Caki2 (cell line): Measurements from ENCODE around the gene RNF41. TPM values are rescaled to one million over a fixed set of nuclear protein-coding genes. Genes with fewer than 3 reads are reported as not detected.
A peak's percentile ranks its signal among the peaks of the same experiment; 100 is the strongest.

Experiments used
- DNase-seq: peaks from one replicate; pipeline ENCODE4 v3.0.0-alpha.2; 2015; ENCODE audit warnings: low read depth
- in situ Hi-C: cut with HindIII; loops from 2 replicates; pipeline ENCODE4 v1.10.0; 2016; ENCODE audit warnings: low sequenced_read_pairs, low pct_unique_long_range_greater_than_20kb, mixed read lengths
- total RNA-seq: library from RNA; depleted of rRNA; stranded (reverse); fragments of >200 nt; shearing (Covaris generic); gene quantifications from 2 replicates; pipeline ENCODE4 v1.2.3, GENCODE V29; 2014; ENCODE audit warnings: low replicate concordance

Gene RNF41
- total RNA-seq, 1 experiment from 2014 or later: 83.0 TPM

DNA sequence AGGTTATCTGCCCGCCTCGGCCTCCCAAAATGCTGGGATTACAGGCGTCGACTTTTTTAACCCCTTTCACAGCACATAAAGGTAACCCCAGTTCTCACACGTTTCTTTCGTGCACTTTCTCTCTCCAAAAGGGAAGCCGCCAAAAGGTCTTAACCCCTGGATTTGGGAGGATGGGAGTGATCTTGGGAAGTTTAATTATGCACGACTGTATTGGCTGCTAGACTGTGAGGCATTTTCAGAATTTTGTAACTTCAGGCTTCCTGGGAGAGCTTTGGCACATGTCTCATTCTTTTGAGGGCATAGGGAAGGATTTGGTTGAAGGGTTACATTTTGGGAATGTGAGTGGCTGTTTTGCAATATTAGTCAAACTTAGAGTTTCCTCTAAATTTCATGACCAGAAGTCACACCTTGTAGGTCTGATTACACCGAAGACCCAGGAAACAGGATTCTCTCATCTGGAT lies 31.0 kb downstream of the RNF41 start:
- in situ Hi-C loops: no loop called here
- DNase-seq: no peak

DNA sequence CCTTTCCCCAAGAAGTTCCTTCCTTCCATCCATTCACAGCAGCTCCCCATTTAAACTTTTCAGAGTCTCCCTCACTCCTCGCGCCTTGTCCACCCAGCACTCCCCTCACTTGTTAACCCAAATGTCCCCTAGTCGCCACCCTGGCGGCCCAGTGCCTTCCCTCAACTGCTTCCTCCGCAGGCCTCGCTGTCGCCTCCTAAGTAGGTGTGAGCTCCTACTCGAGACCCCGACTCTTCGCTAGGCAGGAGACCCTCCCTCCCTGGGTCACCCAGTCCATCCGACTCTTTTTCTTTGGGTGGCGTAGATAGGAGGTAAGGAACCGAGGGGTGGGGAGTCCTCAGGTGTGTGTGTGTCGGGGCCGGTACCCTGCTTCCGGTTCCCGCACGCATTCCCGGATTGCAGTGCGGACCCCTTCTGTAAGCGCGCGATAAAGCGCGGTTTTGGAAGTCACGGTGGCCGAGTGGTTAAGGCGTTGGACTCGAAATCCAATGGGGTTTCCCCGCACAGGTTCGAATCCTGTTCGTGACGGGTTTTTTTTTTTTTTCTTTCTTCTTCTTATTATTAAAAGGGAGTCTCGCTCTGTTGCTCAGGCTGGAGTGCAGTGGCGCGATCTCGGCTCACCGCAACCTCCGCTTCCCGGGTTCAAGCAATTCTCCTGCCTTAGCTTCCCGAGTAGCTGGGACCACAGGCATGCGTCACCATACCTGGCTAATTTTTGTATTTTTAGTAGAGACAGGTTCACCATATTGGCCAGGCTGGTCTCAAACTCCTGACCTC lies 31.6 kb downstream of the RNF41 start:
- in situ Hi-C loops: no loop called here
- peak; percentile 96 for DNase-seq

DNA sequence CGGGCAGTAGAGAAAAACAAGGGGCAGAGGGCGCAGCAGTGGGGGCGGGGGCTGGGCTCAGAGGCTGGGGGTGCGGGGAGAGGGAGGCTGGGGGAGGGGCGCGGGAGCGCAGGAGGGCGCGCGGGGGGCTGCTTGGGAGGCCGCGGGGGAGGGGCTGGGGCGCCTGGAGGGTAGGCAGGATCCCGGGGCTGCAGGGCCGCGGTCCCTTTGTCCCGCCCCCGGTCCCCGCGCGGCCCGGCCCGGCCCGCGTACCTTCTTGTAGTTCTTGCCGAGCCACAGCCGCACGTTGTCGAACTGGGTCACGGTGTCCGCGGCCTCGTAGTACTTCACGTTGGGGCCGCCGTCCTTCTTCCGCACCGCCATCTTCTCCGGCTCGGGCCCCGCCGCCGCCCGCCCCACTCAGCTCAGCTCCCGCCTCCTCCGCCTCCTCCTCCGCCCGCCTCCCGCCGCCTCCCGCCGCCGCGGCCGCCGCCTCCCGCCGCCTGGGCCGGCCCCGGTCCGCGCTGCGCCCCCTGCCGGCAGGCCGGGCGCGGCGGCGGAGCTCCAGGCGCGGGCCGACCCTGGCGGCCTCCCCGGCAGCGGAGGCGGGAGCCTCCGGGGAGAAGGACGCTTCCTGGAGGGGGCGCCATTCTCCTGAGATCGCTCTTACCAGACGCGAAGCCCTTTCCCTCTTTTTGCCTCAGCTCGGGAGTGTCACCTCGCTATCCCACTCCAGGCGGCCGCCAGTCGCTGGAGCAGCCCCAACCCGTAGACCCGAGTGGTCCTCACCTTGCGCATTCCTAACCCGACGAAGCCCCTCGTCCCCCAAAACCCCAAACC lies 32.4 kb downstream of the RNF41 start, which contains the start of gene SMARCC2:
SMARCC2 (minus strand) TSS at position 385 of the 819 bp plus-strand sequence; CDS start at position 363, 22 bp downstream.
- DNase-seq: peak; percentile 91
- in situ Hi-C loops: no loop called here

DNA sequence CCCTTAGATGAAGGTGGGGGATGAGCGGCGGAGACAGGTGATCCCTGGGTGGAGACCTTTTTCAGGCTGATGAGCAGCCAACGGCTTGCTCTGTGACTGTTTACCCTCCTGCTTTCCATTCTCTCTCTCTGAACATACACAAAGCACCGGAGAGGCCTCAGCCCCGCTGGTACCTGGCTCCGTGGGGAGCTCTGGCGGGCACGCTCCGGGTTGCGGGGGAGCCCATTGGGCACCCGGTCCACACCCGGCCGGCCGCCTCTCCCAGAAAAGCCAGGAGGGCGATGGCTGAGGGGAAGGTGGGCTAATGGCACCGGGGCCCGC lies 33.0 kb downstream of the RNF41 start:
- DNase-seq: no peak
- in situ Hi-C loops: no loop called here

DNA sequence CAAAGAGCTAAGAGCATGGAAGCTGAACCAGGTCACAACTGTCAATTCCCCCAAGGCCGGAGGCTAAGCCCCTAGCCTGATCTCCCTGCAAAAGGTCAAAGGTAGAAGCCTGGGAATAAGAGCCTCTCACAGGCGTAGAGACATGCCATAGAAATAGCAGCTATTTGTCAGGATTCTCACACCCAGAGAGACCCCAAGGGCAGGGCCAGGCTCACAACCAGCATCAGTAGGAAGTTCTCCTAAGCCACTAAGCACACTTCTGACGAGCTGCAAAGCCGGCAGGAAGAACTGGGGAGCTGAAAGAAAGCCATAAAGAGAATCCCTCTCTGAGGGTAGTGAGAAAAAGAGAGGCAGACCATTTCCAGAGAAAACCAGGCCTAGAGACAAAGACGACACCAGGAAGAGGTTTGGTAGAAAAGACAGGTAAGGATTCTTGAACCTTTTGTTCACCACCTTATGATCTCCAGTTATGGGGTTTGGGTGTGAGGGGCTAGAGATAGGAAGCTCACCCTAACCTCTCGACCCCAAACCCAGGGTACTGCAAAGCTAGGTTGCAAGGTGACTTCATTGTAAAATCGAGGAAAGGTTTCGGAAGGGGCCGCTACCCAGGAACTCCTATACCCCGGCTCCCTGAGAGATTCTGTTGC lies 33.5 kb downstream of the RNF41 start:
- no peak for DNase-seq
- in situ Hi-C loops: no loop called here

DNA sequence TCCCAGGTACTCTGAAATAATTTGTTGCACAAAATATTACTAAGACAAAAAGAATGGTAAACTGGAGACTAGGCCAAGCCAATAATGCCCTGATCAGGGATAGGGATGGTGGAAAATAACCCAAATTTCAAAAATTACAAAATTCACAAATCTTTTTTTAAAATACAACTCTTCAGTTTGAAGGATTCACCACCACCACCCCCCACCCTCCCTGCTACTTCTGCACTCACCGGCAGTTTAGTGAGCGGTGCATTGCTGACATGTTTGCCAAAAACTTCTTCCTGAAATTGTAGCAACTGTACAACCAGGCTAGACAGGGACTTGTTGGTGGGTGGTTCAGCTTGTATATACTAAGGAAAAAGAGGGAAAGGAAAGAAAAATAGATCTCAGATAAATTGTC lies 34.8 kb downstream of the RNF41 start:
- in situ Hi-C loops: no loop called here
- DNase-seq: no peak

DNA sequence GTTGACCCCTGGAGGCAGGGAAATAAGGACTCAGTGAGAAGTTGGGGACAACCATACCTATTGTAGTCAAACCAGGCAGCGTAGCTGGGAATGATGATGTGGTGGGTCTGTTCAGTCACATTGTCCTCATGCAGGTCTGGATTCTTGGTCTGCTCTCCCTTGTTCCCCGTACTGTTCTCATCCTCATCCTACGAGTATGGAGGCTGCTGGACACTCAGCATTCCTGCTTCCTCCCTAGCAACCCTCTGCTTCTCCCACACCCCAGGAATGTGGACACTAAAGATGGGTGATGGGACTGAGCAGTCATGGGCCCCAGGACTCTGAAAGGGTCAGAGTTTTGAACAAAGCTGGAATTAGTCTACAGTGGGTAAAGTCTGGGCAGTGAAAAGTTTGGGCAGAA lies 43.4 kb downstream of the RNF41 start:
- in situ Hi-C loops: no loop called here
- no peak for DNase-seq

DNA sequence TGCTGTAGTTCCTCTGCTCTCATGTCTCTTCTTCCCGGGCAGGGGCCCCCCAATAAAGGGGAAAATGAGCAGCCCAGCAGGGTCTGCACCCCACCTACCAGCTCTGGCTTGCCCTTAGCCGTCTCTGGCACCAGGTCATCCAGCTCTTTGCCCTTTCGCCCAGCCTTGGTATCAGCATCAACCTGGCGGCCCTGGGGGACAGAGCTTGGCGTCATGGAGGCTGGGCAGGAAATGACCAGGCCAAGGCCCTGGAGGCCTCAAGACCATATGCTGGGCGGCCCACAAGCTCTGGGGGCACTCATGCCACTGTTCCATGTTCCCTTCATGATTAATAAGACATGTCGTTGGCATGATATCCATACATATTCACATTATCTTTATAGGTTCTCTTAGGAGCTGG lies 48.9 kb downstream of the RNF41 start:
- in situ Hi-C loops: no loop called here
- no peak for DNase-seq

DNA sequence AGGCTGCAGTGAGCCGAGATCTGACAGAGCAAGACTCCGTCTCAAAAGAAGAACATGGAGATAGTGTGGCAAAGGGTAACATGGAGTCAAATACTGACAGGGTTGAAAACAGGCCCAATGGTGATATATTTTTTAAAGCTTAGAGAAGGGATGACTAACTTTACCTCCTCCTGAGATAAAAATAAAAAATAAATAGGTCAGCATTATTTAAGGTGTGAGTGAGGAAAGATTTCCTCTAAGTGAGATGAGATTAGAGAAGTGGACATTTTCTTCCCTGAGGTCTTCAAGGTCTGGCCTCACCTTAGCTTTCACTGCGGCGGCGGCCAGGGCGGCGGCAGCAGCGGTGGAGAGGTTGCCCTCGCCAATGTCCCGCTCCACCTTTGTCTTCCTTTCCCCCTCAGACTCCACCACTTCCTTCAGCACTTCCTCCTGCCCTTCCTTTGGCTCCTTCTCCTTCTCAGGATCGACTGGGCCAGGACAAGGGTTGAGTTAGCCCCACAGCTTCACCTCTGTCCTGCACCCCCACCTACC lies 52.4 kb downstream of the RNF41 start:
- in situ Hi-C loops: no loop called here
- no peak for DNase-seq

DNA sequence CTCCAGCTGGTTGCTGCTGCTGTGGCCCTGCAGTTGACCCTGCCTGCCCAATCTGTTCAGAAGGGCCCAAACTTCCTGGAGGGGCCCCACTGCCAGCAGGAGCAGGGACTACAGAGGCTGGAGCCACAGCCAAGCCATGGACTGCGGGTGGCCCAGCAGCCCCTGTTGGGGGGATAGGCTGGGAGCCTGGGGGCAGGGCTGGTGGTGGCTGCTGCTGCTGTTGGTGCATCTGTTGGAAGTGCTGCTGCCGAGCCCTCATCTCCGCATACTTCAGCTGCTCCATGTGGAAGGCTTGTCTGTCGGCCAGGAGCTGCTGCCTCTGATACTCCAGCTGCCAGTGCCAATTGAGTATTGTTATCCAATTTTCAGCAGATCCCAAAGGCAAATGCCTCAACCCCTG lies 56.4 kb downstream of the RNF41 start:
- no peak for DNase-seq
- in situ Hi-C loops: no loop called here

DNA sequence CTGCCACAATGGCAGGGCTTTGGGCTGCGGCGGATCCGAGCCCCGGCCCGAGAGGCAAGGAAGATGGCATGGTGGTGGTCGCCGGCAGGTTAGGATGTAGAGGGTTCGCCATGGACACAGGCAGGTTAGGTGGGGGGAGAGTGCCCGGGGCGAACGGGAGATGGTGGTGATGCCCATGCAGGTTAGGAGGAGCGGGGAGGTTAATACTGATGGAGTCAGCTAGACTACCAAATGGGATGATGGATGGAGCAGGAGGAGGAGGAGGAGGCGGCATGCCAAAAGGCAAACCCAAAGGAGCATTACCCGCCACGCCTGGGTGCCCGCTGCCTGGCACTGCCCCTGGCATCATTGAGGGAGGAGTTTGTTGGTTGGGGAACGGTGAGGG lies 57.4 kb downstream of the RNF41 start:
- in situ Hi-C loops: no loop called here
- DNase-seq: no peak

DNA sequence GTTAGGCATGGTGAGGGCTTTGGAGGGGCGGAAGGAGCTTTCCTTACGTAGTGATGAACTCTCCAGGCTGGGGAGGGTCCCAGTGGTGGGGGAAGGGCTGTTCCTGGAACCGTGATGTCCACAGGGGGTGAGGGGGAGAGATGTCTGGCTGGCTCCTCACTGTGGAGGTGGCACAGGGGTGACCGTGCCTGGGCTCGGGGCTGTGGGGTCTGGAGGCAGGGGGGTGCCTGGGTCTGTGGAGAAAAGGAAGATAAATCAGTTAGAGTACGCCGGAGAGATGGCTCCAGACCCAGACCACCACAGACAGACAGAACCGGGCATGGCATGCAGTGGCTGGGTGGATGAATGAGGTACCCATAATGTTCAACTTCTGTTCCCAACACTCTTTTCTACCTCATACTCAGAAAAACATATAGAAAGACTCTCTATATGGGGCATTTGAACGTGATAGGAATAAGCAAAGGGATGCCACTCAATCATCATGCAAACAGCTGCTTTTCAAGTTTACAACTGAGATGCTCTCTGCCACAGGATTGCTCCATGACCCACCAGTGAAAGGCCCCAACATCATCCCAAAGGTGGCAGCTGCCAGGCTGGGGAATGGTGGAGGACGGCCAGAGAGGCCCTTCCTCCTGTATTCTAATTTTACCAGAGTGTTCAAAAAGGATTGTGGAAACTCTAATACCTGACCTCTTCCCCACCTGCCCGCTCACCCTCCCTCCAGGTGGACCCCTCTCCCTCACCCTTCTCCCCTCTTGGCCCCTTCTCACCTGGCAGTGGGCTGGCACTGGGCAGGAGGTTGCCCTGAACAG lies 58.0 kb downstream of the RNF41 start:
- DNase-seq: no peak
- in situ Hi-C loops: no loop called here

DNA sequence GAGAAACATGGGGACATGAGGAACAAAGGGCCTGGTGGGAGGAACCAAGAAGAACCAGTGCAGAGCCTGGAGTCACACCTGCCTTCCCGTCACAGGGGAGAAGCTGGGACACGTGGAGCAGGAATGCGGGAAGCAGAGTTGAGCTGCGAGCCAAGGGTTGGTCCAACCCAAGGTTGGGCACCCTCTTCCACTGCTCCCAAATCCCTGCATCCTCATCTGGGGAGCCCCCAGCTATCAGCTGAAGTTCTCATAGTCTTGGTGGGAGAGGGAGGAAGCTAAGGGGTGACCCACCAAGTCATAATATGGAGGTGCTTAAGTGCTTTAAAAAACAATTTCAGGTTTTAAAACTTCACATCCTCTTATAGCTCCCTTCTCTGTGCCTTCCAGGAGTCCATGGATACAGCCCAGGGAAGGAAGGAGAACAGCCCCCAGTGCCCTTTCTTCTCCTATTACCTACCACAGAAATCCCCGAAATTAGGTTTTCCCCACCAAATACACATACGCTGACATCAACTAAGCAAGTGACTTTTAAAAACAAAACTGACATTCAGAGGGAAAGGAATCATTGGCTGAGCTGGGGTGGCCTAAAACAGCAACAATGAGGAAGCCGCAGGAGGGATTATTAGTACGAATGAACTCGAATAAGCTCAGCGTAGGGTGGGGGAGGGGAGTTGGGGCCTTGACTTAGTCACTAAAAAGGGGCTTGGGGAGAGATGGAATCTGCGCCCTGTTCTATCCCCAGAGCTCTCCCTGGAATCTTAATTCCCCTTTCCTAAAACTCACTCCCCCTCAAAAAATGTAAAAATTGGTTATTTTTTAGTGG lies 59.0 kb downstream of the RNF41 start:
- in situ Hi-C loops: no loop called here
- DNase-seq: no peak

DNA sequence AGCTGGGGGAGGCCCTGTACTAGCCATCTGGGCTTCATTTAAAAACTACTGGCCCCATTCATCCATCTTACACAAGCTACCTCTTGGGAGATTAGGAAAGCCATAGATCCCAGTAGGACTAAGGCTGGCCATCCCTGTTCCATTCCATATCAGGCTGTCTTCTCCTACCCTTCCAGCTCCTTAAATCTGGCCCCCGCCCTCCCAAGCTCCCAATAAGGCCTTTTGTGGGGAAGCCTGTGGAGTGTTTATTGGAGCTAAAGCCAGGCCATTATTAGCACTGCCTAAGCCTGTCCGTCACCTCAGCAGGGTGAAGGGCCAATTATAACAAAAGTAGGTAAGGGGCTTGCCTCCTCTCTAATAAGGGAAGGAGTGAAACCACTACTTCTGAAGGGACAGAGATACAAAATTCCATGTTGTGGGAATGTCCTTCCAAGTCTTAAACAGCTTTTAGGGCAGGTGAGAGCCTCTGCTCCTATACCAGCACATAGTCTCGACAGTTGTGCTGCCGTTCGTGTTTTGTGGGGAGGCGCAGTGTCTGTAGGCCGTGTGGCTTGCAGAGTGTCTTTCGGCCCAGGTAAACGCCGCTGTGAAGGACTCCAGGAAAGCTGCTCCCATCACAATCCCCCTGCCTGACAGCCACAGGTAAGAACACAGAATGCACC lies 59.9 kb downstream of the RNF41 start:
- in situ Hi-C loops: no loop called here

DNA sequence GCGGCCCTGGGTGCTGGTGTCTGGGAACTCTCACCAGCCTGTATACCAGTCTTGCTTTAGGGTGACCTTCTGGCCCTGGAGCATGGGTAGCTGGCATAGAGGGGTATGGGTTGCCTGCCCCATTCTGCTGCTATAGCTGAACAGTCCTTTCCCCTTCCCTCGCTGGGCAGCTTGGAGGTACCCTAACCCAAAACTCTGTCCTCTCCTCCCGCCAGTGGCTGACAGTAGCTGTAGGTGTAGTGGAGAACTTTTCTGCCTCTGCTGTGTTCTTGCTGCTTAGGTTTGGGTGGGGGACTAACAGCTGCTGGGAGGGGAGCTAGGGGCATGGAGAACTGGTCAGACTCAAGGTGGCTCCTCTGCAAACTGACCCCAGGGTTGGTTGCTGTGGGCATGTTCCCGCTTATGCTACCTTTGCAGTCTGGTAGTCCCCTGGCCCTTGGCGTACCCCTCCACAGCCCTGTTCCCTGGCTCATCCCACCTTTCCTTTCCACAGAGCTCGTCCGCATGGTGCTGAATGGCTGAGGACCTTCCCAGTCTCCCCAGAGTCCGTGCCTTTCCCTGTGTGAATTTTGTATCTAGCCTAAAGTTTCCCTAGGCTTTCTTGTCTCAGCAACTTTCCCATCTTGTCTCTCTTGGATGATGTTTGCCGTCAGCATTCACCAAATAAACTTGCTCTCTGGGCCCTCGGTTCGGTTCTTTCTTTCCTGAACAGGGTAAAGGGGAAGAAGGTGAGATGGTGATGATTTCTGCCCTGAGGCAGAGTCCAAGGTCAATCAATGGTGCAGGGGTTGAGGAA lies 60.6 kb downstream of the RNF41 start:
- no peak for DNase-seq
- in situ Hi-C loops: no loop called here

More for the DNA sequence above, 59.9 kb downstream of the RNF41 start:
- no peak for DNase-seq

DNA sequence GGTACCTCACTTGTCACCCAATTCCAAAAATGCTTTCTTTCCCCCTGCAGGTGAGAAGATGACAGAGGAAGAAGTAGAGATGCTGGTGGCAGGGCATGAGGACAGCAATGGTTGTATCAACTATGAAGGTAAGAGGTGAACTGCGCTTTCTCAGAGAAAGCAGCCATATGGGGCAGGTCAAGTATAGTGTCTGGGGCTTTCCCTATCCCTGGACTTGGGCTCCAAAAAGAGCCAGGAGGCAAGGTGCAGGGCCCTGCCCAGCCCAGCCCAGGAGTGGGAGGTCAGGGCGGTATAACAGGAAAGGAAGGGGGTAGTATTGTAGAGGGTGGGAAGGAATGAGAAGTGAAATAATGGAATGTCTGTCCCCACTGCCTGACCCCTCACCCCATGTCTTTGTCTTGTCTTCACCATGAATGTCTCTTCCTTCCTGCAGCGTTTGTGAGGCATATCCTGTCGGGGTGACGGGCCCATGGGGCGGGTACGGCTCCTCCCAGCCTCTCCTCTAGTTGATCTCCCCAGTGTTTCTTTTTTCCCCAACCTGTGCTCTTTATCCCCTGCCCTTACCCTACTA lies 61.4 kb downstream of the RNF41 start:
- no peak for DNase-seq

More for the DNA sequence above, 61.4 kb downstream of the RNF41 start:
- in situ Hi-C loops: no loop called here
